GM12874 (cell line): ENCODE measurements around the gene MCIDAS.

Source experiments
- TF ChIP-seq, protein P1 (sequence below): IDR thresholded peaks from 2 replicates; pipeline ENCODE4 v1.5.1; 2011; ENCODE audit warnings: low read depth, mild to moderate bottlenecking, control low read depth, low read length, moderate library complexity; ENCODE audit not compliant: insufficient read depth

Gene MCIDAS

DNA sequence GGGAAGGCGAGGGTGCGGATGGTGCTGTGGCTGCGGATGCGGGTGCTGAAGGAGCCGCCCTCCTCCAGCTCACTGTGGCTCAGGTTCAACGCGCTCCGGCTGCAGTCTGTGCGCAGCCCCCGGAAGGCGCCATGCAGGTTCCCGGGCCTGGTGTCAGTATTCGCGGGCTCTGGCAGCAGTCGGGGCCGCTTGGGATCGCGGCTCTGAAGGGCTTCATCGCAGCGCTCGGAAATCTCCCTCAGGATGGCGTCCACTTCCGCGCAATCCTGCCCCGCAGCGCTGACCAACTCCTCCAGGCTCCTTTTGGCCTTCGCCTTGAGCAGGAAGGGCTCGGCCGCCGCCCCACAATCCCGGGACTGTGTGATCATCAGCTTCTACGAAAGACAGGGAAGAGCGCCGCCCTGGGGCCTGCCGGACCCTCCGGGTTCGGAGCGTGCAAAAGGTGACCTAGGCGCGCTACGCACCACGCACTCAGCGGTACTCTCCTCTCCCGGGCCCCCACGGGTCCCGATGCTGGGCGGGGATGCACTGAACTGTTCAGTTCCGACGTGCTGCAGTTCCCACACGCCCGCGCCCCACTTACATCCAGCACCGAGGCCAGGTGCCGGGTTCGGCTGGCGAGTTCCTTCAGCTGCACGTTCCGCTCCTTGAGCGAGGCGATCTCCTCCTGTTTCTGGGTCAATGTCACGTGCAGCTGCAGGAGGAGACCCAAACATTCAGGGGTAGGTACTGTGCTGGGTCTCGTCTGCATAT is 6.5 kb downstream of the MCIDAS start:
- TF ChIP-seq, protein P1, sequence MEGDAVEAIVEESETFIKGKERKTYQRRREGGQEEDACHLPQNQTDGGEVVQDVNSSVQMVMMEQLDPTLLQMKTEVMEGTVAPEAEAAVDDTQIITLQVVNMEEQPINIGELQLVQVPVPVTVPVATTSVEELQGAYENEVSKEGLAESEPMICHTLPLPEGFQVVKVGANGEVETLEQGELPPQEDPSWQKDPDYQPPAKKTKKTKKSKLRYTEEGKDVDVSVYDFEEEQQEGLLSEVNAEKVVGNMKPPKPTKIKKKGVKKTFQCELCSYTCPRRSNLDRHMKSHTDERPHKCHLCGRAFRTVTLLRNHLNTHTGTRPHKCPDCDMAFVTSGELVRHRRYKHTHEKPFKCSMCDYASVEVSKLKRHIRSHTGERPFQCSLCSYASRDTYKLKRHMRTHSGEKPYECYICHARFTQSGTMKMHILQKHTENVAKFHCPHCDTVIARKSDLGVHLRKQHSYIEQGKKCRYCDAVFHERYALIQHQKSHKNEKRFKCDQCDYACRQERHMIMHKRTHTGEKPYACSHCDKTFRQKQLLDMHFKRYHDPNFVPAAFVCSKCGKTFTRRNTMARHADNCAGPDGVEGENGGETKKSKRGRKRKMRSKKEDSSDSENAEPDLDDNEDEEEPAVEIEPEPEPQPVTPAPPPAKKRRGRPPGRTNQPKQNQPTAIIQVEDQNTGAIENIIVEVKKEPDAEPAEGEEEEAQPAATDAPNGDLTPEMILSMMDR = no peak

GRCh38 chr5:55219770-55220169 is 7.3 kb downstream of the MCIDAS start:
- TF ChIP-seq, protein P1 = no peak

DNA sequence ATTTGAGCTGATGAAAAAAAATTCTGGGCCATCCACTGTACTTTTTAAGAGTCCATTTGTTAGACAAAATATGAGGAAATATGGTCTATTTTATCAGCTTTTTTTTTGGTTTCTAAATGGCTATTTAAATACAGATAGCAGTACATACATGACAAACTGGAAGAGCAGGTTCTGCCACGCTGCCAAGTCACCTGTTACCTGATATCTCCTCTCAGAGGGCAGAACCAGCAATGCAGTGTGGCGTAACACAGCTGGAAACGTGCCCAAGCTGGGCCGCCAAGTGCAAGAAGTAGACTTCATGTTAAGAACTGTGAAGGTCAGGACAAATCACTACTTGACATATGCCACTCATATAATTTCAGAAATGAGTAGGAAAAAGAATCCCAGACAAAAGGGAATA is 8.1 kb downstream of the MCIDAS start:
- TF ChIP-seq, protein P1 = no peak

DNA sequence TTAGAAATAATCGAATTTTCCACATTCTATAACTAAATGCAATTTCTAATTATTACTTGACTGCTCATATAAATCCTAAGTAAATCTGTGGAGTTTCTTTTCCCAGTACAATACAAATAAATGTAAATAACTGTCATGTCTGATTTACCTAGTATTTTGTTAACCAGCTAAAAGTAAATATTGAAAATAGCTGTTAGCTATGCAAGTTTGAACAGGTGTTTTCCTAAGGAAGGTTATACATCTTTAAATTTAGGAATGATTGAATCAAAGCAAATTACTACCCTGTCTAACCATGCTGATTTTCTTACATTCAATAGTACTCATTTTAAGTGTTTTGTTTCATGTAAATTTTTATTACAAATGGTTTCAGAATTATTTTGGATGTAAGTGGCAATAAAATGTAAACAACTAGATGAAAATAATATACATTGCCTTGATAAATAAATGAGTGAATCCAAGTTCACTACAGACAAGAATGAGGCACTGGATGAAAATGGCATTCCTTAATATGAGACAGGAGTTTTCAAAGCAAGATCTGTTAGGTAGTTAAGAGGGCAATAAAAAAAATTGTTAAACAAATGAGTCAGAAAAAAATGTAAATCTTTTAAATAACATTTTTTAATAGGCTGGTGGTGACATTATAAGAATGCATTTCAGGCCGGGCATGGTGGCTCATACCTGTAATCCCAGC is 15.8 kb downstream of the MCIDAS start:
- TF ChIP-seq, protein P1 = no peak

GRCh38 chr5:55205001-55205400 is 22.1 kb downstream of the MCIDAS start:
- TF ChIP-seq, protein P1 = no peak

GRCh38 chr5:55191165-55191564 is 36.0 kb downstream of the MCIDAS start:
- TF ChIP-seq, protein P1 = no peak

DNA sequence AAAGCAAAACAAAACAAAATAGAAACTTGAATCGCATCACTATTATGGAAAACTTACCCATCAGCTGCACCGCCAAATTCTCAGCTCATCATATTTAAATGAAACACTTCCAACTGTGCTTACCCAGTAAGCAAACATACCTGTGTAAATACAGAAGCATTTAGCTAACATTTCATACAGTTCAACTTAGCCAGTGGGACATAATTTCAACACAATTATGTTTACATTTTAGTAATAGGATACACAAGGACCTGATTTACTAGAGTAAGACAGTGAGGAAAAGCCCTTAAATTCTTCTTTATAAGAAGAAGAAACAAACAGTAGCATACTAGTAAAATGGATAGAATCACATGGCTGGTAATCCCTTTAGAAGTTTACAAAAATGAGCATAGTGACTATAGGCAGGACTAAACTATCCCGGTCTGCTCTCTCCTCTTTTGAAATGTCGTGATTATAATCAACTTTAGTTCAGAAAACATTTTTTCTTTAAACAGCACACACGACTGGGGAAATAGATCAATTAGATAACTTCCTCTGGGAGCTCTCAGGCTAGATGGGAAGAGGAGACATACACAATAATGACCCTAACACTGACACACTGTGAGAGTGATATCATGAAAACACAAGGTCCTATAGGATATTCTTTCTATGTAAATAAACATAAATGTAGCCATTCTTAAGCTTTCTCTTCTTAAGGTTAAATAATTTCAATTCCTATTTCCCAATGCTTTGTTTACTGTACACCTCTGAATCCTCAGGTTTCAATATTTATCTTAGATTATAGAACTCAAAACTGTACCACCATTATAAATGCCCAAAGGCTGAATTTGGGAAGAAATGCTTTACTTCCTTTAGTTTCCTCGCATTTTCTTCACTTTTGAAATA is 38.2 kb downstream of the MCIDAS start:
- TF ChIP-seq, protein P1 = no peak
